GM13976 (cell line): ENCODE measurements around the gene ARMC2.
"Not testable (repeated sequence)": the region's sequence is repeated elsewhere in the genome, so short reads cannot be mapped to it uniquely, and the experiment has no call there.

Experiments
- DNase-seq: peaks from one replicate; pipeline ENCODE4 v3.0.0; 2012; ENCODE audit warnings: low spot score
- CTCF ChIP-seq: IDR thresholded peaks from 2 replicates; pipeline ENCODE4 v1.5.1; 2012; ENCODE audit warnings: borderline replicate concordance, mild to moderate bottlenecking; ENCODE audit not compliant: insufficient read depth; ENCODE audit errors: extremely low read depth, missing control alignments, control extremely low read depth
- in situ Hi-C: fragments of 300-500 bp; cut with MboI; formaldehyde crosslinking; loops from one replicate; pipeline ENCODE4 v1.12.0; 2022; ENCODE audit warnings: low sequenced_read_pairs, mixed read lengths, inconsistent platforms; ENCODE audit not compliant: unreplicated experiment

ARMC2 gene

GRCh38 chr6:108921547-108922361 is 73.5 kb downstream of the ARMC2 start:
- no peak for DNase-seq
- no peak for TF ChIP-seq CTCF
- in situ Hi-C loops, result no loop called here

GRCh38 chr6:108922499-108922898 is 74.3 kb downstream of the ARMC2 start:
- no peak for TF ChIP-seq CTCF
- no peak for DNase-seq
- in situ Hi-C loops, result no loop called here

- in situ Hi-C loops, result no loop called here
- no peak for TF ChIP-seq CTCF
Measured at GRCh38 chr6:108927927-108928326, 79.7 kb downstream of the ARMC2 start.

DNA sequence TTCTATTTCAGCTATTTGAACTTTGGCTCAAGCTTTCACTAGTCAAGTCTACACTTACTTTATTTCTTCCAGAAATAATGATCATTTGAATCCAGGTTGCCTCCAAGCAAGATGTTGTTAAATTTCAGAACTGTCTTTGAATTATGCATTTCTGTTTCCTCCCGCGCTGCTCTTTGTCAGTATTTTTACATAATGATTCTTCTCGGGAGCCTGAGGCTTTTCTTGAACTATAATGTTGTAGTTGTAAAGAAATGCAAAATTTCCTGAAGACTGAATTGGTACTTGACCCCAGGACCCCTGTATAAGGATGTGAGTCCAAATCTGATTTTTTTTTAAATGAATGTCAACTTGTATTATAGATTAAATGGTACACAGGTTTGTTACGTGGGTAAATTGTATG is 80.4 kb downstream of the ARMC2 start:
- TF ChIP-seq CTCF, result no peak
- in situ Hi-C loops, result no loop called here
- DNase-seq, result no peak

More at GRCh38 chr6:108927927-108928326, 79.7 kb downstream of the ARMC2 start:
- no peak for DNase-seq

GRCh38 chr6:108931090-108931489 is 82.9 kb downstream of the ARMC2 start:
- in situ Hi-C loops, DNase-seq: not testable (repeated sequence)

DNA sequence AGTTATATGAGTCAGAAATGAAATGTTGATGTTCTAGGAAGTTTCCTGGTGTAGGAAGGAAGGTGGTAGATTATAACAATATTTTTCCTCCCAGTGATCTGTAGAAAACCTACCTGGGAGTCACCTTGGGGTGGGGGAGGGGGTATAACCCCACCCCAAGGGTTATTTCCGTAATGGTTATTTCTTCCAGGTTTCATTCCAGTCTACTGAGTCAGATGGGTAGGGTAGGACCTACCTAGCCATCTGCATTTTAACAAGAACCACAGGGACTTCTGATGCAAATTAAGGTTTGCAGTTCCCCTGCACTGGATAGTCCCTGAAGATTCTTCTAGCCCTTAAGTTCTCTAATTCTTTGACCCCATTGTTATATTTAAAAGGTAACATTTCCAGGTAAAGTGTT is 88.9 kb downstream of the ARMC2 start:
- TF ChIP-seq CTCF, result no peak
- DNase-seq, result no peak
- in situ Hi-C loops, result no loop called here

- no peak for DNase-seq
- in situ Hi-C loops, result no loop called here
- no peak for TF ChIP-seq CTCF
Measured at GRCh38 chr6:108940741-108941140, 92.5 kb downstream of the ARMC2 start.
